HG02571 (cell line): ENCODE data around the gene AHNAK.
"Not testable (repeated sequence)": the region's sequence is repeated elsewhere in the genome, so short reads cannot be mapped to it uniquely, and the experiment has no call there.

ENCODE experiments used
- ATAC-seq: cut with Tn5 transposase; IDR thresholded peaks from one replicate; pipeline ENCODE4 v1.9.1; 2021; ENCODE audit warnings: mild to moderate bottlenecking, moderate library complexity; ENCODE audit not compliant: unreplicated experiment

Gene AHNAK

DNA sequence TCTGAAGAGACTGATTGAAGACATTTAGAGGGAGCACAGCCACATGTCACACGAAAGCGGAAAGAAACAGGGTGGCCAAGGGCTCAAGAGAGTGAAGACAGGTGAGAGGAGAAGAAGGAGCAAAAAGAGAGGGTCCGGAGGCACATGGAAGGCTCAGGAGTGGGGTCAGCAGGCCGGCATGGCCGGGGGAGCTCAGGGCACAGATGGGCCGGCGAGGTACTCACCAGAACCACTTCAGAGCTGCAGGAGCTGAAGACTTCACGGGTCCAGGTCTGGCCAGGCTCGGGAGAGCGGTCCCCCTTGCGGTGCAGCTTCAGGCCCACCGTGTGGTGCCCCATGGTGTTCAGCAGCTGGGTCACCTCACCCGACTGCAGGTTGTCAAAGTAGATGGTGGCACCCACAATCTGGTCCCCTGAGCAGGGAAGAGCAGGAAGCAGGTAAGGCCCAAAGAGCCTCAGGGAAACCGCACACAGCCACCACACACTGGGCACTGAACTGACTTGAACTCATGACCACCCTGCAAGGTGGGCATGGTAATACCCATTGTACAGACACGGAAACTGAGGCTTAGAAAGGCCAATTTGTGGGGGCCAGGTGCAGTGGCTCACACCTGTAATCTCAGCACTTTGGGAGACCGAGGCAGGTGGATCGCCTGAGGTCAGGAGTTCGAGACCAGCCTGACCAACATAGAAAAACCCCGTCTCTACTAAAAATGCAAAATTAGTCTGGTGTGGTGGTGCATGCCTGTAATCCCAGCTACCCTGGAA lies 11.6 kb downstream of the AHNAK start:
- no peak for ATAC-seq

DNA sequence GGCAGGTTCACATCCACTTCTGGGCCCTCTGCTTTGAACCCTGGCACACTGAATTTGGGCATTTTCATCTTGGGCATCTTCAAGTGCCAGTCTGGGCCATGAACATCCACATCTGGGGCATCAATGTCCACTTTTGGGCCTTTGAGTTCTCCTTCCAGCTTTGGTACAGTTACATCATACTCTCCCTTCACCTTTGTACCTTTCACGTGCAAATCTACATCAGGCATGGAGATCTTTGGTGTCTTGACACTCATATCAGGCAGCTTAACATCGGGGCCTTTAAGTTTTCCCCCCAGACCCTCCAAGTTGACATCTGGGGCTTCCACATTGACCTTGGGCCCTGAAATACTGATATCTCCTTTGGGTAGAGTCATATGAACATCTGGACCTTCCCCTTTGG lies 14.5 kb downstream of the AHNAK start:
- no peak for ATAC-seq

DNA sequence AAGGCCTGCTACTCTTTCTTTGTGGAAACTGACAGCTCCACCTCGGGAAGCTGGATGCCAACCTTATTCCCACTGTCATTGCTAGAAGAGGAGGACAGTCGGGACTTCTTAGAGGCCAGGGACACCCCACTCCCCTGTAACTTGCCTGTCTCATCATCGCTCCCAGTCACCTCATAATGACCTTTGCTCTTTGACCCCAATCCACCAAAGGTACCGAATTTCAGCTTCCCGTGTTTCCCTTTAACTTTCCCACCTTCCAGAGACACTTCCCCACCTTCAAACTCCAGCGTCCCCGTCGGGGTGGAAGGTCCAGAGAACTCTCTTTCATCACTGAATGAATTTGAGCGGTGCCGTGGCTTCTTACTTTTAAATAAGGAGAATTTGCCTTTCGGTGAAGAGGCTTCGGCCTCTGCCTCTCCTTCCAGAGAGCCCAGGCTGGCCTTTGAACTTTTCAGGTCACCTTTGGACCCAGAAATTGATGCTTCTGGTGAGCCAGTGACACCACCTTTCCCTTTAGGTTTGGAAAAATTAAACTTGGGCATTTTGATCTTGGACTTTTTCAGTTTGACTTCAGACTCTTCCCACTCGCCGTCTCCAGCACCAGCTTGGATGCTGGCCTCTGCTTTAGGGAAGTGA lies 29.8 kb downstream of the AHNAK start:
- ATAC-seq: no peak

GRCh38 chr11:62514151-62514550 lies 32.5 kb downstream of the AHNAK start:
- no peak for ATAC-seq

DNA sequence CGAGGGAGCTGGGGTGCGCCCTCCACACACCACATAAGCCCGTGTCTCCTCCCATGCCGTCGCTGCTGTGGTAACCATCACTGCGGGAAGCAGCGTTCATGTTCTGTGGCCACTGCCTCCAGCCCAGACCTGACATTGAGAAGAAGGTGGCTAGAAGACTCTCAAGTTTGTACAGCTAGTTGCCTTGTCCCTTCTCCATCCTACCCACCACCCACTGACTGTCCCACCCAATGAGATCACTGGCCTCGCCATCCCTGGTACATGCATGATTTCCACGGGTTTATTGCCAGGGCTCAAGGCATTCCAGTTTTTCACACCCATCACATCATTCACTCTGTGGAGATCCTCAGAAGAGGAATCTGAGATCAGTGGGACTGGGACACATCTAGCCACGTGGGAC lies 33.0 kb downstream of the AHNAK start:
- ATAC-seq: no peak

DNA sequence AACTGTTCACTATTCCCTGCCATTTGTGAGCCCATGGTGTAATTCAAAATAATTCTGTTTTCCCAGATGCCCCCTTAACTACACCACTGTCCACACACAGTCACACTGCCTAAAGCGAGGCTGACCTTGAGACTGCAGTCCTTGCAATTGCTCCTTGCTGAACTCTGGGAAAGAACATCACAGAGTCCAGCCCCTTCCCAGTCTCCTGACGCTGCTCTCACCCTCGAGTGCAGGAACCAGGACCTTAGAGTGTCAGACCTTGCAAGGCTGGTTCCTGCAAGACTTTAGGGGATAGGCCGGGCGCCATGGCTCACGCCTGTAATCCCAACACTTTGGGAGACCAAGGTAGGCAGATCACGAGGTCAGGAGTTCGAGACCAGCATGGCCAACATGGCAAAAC lies 33.6 kb downstream of the AHNAK start:
- no peak for ATAC-seq

- ATAC-seq: no peak
These were observed 38.1 kb downstream of the AHNAK start for GRCh38 chr11:62508336-62509058.

GRCh38 chr11:62507125-62507422 lies 39.5 kb downstream of the AHNAK start:
- ATAC-seq: no peak

- ATAC-seq: no peak
These were observed 40.0 kb downstream of the AHNAK start for GRCh38 chr11:62506413-62507124.

- ATAC-seq: no peak
These were observed 41.0 kb downstream of the AHNAK start for GRCh38 chr11:62505440-62506091.

DNA sequence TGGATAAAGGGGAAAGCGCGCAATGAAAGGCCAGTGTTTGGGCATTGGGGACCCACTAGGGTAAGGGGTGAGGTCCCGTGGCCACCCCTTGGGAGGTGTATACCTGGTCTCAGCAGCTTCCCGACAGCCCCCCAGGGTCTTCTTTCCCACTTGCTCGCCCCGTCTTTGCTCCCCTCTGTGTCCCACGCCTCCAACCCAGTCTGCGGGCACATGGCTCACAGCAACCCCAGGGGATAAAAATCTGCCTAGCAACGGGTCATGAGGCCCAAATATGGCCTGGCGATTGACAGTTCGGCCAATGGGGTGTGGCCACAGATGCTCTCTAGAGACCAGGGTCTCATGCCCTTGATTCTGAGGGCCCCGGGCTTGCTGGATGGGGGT lies 41.6 kb downstream of the AHNAK start:
- no peak for ATAC-seq

DNA sequence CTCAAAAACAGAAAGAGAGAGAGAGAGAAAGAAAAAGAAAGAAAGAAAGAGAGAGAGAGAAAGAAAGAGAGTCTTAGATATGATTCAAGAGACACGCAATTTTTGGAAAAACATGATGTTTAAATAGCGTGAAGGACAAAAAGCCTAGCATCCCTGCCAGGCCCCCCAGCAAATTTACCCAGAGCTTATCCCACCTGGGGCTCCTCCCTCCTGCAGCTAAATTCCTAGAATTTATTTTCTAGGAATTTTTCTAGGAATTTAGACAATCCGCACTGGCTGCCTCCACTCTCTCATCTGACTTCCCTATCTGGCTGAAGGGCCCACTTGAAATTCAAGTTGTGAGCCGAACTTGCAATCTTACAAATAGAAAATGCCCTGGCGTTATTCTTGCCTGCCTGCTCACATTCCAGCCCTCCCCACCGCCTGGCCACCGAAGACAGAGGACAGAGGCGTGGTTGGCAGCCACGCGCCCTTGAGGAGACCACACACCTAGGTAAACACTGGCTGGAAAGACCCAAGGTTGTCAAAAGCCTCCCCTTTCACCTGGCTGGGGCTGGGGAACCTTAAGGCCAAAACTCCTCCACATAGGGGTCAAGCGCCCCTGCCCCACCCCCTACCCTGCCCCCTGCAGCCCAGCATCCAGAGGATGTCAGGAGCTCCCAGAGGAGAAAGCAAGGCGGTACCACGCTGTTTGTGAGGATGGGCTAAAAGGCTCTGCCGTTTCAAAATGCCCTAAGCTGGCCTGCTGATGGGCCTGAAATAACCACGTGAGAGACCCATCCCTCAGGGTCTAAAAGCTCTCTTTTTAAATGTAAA lies 42.2 kb downstream of the AHNAK start:
- no peak for ATAC-seq

DNA sequence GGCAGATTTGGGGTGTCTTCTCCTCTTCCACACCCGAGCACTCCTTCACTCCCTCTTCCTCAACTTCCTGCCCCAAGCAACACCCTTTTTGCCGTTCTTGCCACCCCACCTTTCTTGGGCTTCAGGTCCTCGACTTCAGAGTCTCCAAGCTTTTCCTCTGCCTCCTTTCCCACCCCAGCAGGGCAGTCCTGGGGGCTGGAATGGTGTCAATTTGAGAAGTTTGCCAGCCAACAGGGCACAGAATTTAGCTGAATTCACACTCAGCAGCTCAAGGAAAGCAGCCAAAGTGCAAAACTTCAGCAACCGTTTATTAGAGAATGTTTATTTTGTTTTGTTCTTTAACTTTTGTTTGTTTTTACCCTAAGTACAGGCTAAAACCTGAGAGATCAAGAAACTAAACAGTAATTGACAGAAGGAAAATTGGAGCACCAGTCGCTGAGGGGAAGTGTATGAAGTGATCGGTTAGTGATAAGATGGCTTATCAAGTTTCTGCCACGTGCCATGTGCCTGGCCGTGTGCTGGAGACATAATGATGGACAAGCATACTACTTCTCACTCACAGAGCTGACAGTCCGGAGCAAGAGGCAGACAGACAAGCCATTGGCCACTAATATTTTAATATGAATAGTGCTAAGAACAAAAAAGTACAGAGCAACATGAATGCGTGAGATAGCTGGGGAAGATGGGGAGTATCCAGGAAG lies 44.4 kb downstream of the AHNAK start:
- ATAC-seq: no peak

GRCh38 chr11:62501432-62501891 lies 45.1 kb downstream of the AHNAK start:
- ATAC-seq: no peak

GRCh38 chr11:62500650-62501030 lies 46.0 kb downstream of the AHNAK start:
- ATAC-seq: no peak

DNA sequence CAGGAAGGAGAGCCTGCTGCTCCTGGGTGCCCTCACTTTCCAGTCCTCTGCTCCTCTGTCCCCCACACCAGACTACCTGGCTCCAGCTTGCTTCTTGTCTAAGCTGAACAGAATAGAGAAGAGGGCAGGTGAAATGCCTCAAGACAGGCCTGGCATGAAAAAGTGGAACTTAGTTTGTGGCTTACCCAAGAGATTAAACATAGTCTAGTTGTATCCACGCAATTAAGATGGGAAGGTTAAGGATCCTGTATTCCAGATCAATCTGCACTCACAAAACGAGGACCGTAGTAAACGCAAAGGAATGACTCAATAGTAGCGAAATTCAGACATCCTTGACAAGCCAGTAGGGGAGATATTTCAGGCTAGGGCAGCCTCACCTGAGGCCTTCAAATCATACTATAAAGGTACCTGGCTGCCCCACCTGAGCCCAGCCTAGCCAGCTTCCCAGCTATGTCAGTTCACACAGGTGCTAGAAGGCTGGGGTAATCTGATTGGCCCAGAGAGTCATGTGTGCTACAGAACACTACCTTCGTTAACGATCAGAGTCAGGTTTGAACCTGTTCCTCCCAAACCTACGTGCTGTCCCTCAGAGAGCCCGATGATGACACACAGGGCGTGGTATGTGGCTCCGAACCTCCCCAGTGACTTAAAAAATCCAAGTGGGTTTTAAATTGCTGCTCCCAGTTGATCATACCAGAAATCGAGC lies 46.5 kb downstream of the AHNAK start:
- no peak for ATAC-seq

- ATAC-seq: not testable (repeated sequence)
These were observed 47.2 kb downstream of the AHNAK start for GRCh38 chr11:62499311-62499943.

DNA sequence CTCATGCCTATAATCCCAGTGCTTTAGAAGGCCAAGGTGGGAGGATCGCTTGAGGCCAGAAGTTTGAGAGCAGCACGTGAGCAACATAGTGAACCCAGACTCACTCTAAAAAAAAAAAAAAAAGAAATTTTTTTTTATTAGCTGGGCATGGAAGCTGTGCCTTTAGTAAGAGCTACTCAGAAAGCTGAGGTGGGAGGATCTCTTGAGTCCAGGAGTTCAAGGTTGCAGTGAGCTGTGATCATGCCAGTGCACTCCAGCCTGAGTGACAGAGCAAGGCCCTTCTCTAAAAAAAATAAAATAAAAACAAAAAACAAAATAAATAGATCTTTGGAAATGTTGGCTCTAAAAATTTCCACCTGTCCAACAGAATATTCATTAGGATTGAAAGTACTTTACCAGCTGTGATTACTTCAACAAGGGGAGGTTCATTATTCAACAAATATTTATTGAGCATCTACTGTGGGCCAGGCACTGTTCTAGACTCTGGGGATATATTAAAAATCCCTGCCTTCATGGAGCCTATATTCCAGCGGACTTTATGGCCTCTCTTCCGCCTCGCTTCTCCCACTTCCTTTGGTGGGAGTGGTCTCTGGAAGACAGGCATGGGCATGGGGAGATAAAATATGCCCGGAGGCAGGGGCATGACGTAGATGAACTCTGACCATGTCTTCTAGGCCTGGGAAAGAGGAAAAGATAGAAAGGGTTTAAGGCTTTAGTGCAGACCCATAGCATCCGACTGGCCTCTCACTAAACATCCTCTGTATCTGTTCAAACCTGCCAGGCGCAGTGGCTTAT lies 47.9 kb downstream of the AHNAK start:
- no peak for ATAC-seq
